HEK293T (cell line): Measurements from ENCODE around the gene CEP44.

Source experiments
- ARNT ChIP-seq: fragments of 450-650 bp; IDR thresholded peaks from 2 replicates; pipeline ENCODE4 v1.6.1; 2017; ENCODE audit warnings: mild to moderate bottlenecking
- BHLHE40 ChIP-seq: fragments of 450-650 bp; IDR thresholded peaks from 2 replicates; pipeline ENCODE4 v1.6.1; 2016; ENCODE audit warnings: mild to moderate bottlenecking, moderate library complexity, borderline replicate concordance
- CTBP1 ChIP-seq: fragments of 450-650 bp; IDR thresholded peaks from 2 replicates; pipeline ENCODE4 v1.6.1; 2016; ENCODE audit warnings: borderline replicate concordance
- FOXA1 ChIP-seq: fragments of 450-650 bp; IDR thresholded peaks from 2 replicates; pipeline ENCODE4 v1.6.1; 2016; ENCODE audit warnings: mild to moderate bottlenecking
- FOXK2 ChIP-seq: fragments of 450-650 bp; IDR thresholded peaks from 2 replicates; pipeline ENCODE4 v1.6.1; 2016; ENCODE audit warnings: mild to moderate bottlenecking
- FOXM1 ChIP-seq: fragments of 450-650 bp; IDR thresholded peaks from 2 replicates; pipeline ENCODE4 v1.6.1; 2017; ENCODE audit warnings: mild to moderate bottlenecking, borderline replicate concordance
- HDGF ChIP-seq: fragments of 450-650 bp; IDR thresholded peaks from 2 replicates; pipeline ENCODE4 v1.6.1; 2017; ENCODE audit warnings: antibody characterized with exemption, borderline replicate concordance
- L3MBTL2 ChIP-seq: fragments of 450-650 bp; conservative IDR thresholded peaks from 2 replicates; pipeline ENCODE4 v1.6.1; 2016; ENCODE audit warnings: mild to moderate bottlenecking
- NFRKB ChIP-seq: fragments of 450-650 bp; IDR thresholded peaks from 2 replicates; pipeline ENCODE4 v1.6.1; 2016; ENCODE audit warnings: mild to moderate bottlenecking, moderate library complexity
- SP1 ChIP-seq: fragments of 450-650 bp; IDR thresholded peaks from 2 replicates; pipeline ENCODE4 v1.6.1; 2017
- SUZ12 ChIP-seq: fragments of 450-650 bp; IDR thresholded peaks from 2 replicates; pipeline ENCODE4 v1.6.1; 2016; ENCODE audit warnings: mild to moderate bottlenecking
- TARDBP ChIP-seq: fragments of 450-650 bp; IDR thresholded peaks from 2 replicates; pipeline ENCODE4 v1.6.1; 2016
- TF ChIP-seq, protein P1 (sequence below): fragments of 450-650 bp; IDR thresholded peaks from 2 replicates; pipeline ENCODE4 v1.6.1; 2016

DNA sequence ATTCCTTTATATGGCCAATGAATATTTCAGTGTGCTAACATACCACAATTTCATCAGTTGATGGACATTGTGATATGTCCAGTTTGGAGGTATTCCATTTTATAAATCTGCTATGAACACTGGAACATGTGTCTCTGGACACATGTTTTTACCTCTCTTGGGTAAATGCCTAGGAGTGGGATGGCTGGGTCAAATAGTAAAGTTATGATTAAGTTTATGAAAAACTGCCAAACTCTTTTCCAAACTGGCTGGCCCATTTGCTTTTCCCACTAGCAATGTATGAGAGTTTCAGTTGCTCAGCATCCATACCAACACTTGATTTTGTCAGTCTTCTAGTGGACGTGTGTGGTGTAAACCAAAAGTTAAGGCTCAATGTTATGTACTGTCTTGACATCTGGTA lies 40.5 kb downstream of the CEP44 start:
- TF ChIP-seq SP1 (no peak), HDGF (no peak), TARDBP (no peak), FOXK2 (no peak), NFRKB (no peak), ARNT (no peak), L3MBTL2 (no peak), FOXM1 (no peak), SUZ12 (no peak), CTBP1 (no peak), BHLHE40 (no peak), FOXA1 (no peak)
- TF ChIP-seq, protein P1, sequence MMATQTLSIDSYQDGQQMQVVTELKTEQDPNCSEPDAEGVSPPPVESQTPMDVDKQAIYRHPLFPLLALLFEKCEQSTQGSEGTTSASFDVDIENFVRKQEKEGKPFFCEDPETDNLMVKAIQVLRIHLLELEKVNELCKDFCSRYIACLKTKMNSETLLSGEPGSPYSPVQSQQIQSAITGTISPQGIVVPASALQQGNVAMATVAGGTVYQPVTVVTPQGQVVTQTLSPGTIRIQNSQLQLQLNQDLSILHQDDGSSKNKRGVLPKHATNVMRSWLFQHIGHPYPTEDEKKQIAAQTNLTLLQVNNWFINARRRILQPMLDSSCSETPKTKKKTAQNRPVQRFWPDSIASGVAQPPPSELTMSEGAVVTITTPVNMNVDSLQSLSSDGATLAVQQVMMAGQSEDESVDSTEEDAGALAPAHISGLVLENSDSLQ: no peak
